Keratinocyte (primary cell): ENCODE results near the gene MTA3. TPM values are rescaled to one million over a fixed set of nuclear protein-coding genes. Genes with fewer than 3 reads are reported as not detected.

Source experiments
- DNase-seq: peaks from one replicate; pipeline ENCODE4 v3.0.0-alpha.2; 2011; ENCODE audit warnings: low read depth, missing footprints, low spot score
- FAIRE-seq: peaks from 2 replicates; lab custom pipeline; 2011; peaks lifted over from hg19 to GRCh38; lab: Jason Lieb, UNC
- H2AFZ ChIP-seq: 2 replicates; pipeline ENCODE4 v1.6.0; 2012; ENCODE audit warnings: low read length, control low read depth, inconsistent platforms; ENCODE audit not compliant: control insufficient read depth
- H3K27ac ChIP-seq: 2 replicates; pipeline ENCODE4 v1.5.1; 2011; ENCODE audit warnings: low read length; ENCODE audit not compliant: control insufficient read depth, insufficient read depth
- H3K27me3 ChIP-seq: 3 replicates; pipeline ENCODE4 v1.6.0; 2011; ENCODE audit warnings: low read length; ENCODE audit not compliant: control insufficient read depth, insufficient read depth; ENCODE audit errors: extremely low read depth
- H3K36me3 ChIP-seq, 2 experiments: 2 replicates in 1 of 2; 3 replicates in 1 of 2; pipeline ENCODE4 v1.5.1; 2011; ENCODE audit warnings: low read length in 2 of 2, mild to moderate bottlenecking in 1 of 2; ENCODE audit not compliant: control insufficient read depth in 2 of 2, insufficient read depth in 2 of 2; ENCODE audit errors: extremely low read depth in 1 of 2
- H3K4me1 ChIP-seq: 3 replicates; pipeline ENCODE4 v1.5.1; 2011; ENCODE audit warnings: low read length; ENCODE audit not compliant: control insufficient read depth, insufficient read depth; ENCODE audit errors: extremely low read depth
- H3K4me2 ChIP-seq: 3 replicates; pipeline ENCODE4 v1.6.0; 2011; ENCODE audit warnings: low read depth, low read length; ENCODE audit not compliant: control insufficient read depth, insufficient read depth; ENCODE audit errors: extremely low read depth
- H3K4me3 ChIP-seq, 3 experiments: fragments of 200-600 bp in 1 of 3; sonication (generic) in 1 of 3; 2 replicates in 2 of 3; 3 replicates in 1 of 3; pipeline ENCODE4 v1.5.1; 2011 to 2016; ENCODE audit warnings: low read length in 3 of 3, mild to moderate bottlenecking in 3 of 3, control low read depth in 2 of 3, inconsistent platforms in 1 of 3, low read depth in 1 of 3, mixed read lengths in 1 of 3, mixed run types in 1 of 3, moderate library complexity in 1 of 3; ENCODE audit not compliant: control insufficient read depth in 2 of 3, insufficient read depth in 2 of 3; ENCODE audit errors: extremely low read depth in 1 of 3
- H3K79me2 ChIP-seq: 2 replicates; pipeline ENCODE4 v1.6.0; 2012; ENCODE audit warnings: low read length; ENCODE audit not compliant: control insufficient read depth, insufficient read depth
- H3K9ac ChIP-seq: 3 replicates; pipeline ENCODE4 v1.6.0; 2011; ENCODE audit warnings: low read length; ENCODE audit not compliant: control insufficient read depth, insufficient read depth; ENCODE audit errors: extremely low read depth
- H3K9me1 ChIP-seq: 3 replicates; pipeline ENCODE4 v1.6.0; 2011; ENCODE audit warnings: low read length; ENCODE audit not compliant: control insufficient read depth, insufficient read depth; ENCODE audit errors: extremely low read depth
- H3K9me3 ChIP-seq: 2 replicates; pipeline ENCODE4 v1.5.1; 2012; ENCODE audit warnings: low read depth, low read length; ENCODE audit not compliant: control insufficient read depth
- H4K20me1 ChIP-seq: 3 replicates; pipeline ENCODE4 v1.6.0; 2011; ENCODE audit warnings: low read length; ENCODE audit not compliant: control insufficient read depth, insufficient read depth; ENCODE audit errors: extremely low read depth
- CTCF ChIP-seq, 3 experiments: IDR thresholded peaks in 1 of 3; conservative IDR thresholded peaks in 1 of 3; optimal IDR thresholded peaks in 1 of 3; 2 replicates in 2 of 3; 3 replicates in 1 of 3; pipeline versions ENCODE3 to v1.5.1; 2011; ENCODE audit warnings: low read length in 3 of 3, mild to moderate bottlenecking in 3 of 3, moderate library complexity in 2 of 3, control low read depth in 1 of 3, inconsistent platforms in 1 of 3; ENCODE audit not compliant: insufficient read depth in 2 of 3; ENCODE audit errors: extremely low read depth in 1 of 3
- EZH2 ChIP-seq: IDR thresholded peaks from one replicate; pipeline ENCODE4 v1.6.1; 2012; ENCODE audit warnings: inconsistent platforms, mild to moderate bottlenecking, low read length, moderate library complexity
- dilution Hi-C: fragments of 300-500 bp; cut with MboI; formaldehyde crosslinking; loops from one replicate; pipeline ENCODE4 v1.7.0; 2020; ENCODE audit warnings: low sequenced_read_pairs; ENCODE audit not compliant: extremely low pct_ligation_motif_present
- polyA plus RNA-seq, 5 experiments: library from polyadenylated mRNA; depleted of rRNA in 3 of 5; stranded (reverse) in 3 of 5; stranded (forward) in 1 of 5; unstranded in 1 of 5; fragments of >200 nt; gene quantifications; 1 replicate in 1 of 5; 2 replicates in 3 of 5; 3 replicates in 1 of 5; pipeline versions ENCODE4 v1.2.1 to v1.2.3, GENCODE V29; 2011 to 2012; ENCODE audit warnings: missing spikeins in 2 of 5, low read depth in 1 of 5, low replicate concordance in 1 of 5

The MTA3 gene
- polyA plus RNA-seq, 1 donor (not counting 4 experiments of a cell fraction or from before 2014, with no cell fraction given): 34.3 TPM

- peaks cover 0 to 4% of the 10 kb centered on the region in 2 experiments for H3K36me3 ChIP-seq
- H4K20me1 ChIP-seq: peaks cover 3% of the 10 kb centered on the region
- H3K9me3 ChIP-seq: no peaks in the 10 kb centered on the region
- H3K9me1 ChIP-seq: peaks cover 2% of the 10 kb centered on the region
- dilution Hi-C loops: no loop called here
- H3K4me2 ChIP-seq: no peak overlapping the region
- H3K4me3 ChIP-seq: no peak overlapping the region
- no peak overlapping the region for H2AFZ ChIP-seq
- FAIRE-seq (no peak), DNase-seq (no peak)
- no peaks in the 10 kb centered on the region for H3K79me2 ChIP-seq
- no peak for TF ChIP-seq CTCF (optimal IDR thresholded peaks at IDR 0.05 in 1 of 3, IDR thresholded peaks at IDR 0.05 in 1 of 3, conservative IDR thresholded peaks at IDR 0.05 in 1 of 3; ENCODE audit: extremely low read depth in 1 of 3, insufficient read depth in 2 of 3, low read length in 3 of 3)
- no peak for TF ChIP-seq EZH2
- no peak overlapping the region for H3K27ac ChIP-seq
- H3K27me3 ChIP-seq: no peaks in the 10 kb centered on the region
- no peak overlapping the region for H3K9ac ChIP-seq
- peaks cover 10% of the 10 kb centered on the region for H3K4me1 ChIP-seq
These were observed 46.4 kb downstream of the MTA3 start for GRCh38 chr2:42614838-42615237.

- H3K27me3 ChIP-seq: no peaks in the 10 kb centered on the region
- peaks cover 2% of the 10 kb centered on the region for H3K9me1 ChIP-seq
- TF ChIP-seq EZH2: no peak
- TF ChIP-seq CTCF (optimal IDR thresholded peaks at IDR 0.05 in 1 of 3, IDR thresholded peaks at IDR 0.05 in 1 of 3, conservative IDR thresholded peaks at IDR 0.05 in 1 of 3; ENCODE audit: extremely low read depth in 1 of 3, insufficient read depth in 2 of 3, low read length in 3 of 3): no peak
- H3K9ac ChIP-seq: no peak overlapping the region
- peaks cover 3% of the 10 kb centered on the region for H4K20me1 ChIP-seq
- H3K4me1 ChIP-seq: peaks cover 10% of the 10 kb centered on the region
- FAIRE-seq (no peak), DNase-seq (no peak)
- no peaks in the 10 kb centered on the region for H3K9me3 ChIP-seq
- dilution Hi-C loops: no loop called here
- no peak overlapping the region for H3K4me2 ChIP-seq
- H3K79me2 ChIP-seq: peaks cover 1% of the 10 kb centered on the region
- H2AFZ ChIP-seq: no peak overlapping the region
- H3K36me3 ChIP-seq: peaks cover 3 to 4% of the 10 kb centered on the region in 2 experiments
- no peak overlapping the region for H3K27ac ChIP-seq
- no peak overlapping the region for H3K4me3 ChIP-seq
These were observed 49.7 kb downstream of the MTA3 start for GRCh38 chr2:42618116-42618515.
